ENCODE results near the gene TENM3.

Gene TENM3

DNA sequence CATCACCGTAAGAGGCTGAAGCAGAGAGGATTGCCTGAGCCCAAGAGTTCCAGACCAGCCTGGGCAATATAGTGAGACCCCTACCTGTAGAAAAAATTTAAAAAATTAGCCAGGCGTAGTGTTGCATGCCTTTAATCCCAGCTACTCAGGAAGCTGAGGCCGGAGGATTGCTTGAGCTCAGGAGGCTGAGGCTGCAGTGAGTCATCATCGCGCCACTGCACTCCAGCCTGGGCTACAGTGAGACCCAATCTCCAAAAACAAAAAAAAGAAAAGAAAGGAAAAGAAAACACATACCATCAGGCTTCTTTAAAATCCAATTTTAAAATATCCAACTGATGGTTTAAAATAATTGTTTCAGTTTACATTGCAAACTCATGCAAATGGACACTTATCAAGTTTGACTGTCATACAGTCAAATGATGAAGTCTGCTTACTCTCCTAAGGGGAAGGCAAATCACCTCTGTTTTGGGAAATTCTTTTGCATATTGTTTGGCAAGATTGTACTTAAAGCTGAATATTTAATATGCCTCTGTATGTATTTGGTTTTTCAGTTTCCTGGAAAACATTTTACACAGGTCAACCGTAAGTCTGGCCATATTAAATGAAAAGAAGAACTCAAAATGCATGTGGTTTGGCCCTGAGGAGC, 23.7 kb upstream of the TENM3 start:
- no peaks in the 10 kb centered on the region for H3K4me1 ChIP-seq (ENCODE audit: insufficient read depth, poor library complexity, severe bottlenecking)
- ATAC-seq (ENCODE audit: low read depth) = no peak
- no peaks in the 10 kb centered on the region for H3K9me3 ChIP-seq (ENCODE audit: severe bottlenecking)
- TF ChIP-seq, protein P1, sequence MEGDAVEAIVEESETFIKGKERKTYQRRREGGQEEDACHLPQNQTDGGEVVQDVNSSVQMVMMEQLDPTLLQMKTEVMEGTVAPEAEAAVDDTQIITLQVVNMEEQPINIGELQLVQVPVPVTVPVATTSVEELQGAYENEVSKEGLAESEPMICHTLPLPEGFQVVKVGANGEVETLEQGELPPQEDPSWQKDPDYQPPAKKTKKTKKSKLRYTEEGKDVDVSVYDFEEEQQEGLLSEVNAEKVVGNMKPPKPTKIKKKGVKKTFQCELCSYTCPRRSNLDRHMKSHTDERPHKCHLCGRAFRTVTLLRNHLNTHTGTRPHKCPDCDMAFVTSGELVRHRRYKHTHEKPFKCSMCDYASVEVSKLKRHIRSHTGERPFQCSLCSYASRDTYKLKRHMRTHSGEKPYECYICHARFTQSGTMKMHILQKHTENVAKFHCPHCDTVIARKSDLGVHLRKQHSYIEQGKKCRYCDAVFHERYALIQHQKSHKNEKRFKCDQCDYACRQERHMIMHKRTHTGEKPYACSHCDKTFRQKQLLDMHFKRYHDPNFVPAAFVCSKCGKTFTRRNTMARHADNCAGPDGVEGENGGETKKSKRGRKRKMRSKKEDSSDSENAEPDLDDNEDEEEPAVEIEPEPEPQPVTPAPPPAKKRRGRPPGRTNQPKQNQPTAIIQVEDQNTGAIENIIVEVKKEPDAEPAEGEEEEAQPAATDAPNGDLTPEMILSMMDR (IDR thresholded peaks at IDR 0.05; ENCODE audit: poor library complexity, severe bottlenecking) = no peak
- H3K4me3 ChIP-seq (ENCODE audit: severe bottlenecking) = no peak overlapping the region
- no peak for DNase-seq (ENCODE audit: low spot score)
- H3K27me3 ChIP-seq (ENCODE audit: insufficient read depth, poor library complexity, severe bottlenecking) = no peaks in the 10 kb centered on the region
- no peaks in the 10 kb centered on the region for H3K36me3 ChIP-seq (ENCODE audit: low read depth)
- H3K27ac ChIP-seq (ENCODE audit: poor library complexity, severe bottlenecking) = no peak overlapping the region

DNA sequence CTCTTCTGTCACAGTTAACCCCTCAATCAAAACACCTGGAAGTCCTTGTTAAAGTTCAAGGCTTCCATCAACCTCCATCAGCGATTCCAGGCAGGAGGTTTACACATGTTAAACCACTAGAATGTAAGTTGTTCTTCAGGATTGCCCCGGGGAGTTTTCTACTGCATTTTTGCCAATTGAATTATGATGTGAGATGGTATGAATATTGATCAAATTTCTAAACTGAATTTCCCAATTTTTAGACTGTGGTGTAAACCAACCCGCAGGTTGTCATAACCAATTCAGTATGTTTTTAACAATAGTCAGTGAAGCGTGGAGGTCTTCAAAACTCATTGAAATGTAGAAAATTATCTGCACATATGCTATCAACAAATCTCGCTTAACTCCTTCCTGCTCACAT, 21.2 kb upstream of the TENM3 start:
- Histone ChIP-seq H3K36me3 (ENCODE audit: low read depth) (no peaks in the 10 kb centered on the region), H3K27ac (ENCODE audit: poor library complexity, severe bottlenecking) (no peak overlapping the region), H3K4me3 (ENCODE audit: severe bottlenecking) (no peak overlapping the region), H3K9me3 (ENCODE audit: severe bottlenecking) (no peaks in the 10 kb centered on the region), H3K27me3 (ENCODE audit: insufficient read depth, poor library complexity, severe bottlenecking) (no peaks in the 10 kb centered on the region), H3K4me1 (ENCODE audit: insufficient read depth, poor library complexity, severe bottlenecking) (no peaks in the 10 kb centered on the region)
- no peak for DNase-seq (ENCODE audit: low spot score)
- TF ChIP-seq, protein P1 (IDR thresholded peaks at IDR 0.05; ENCODE audit: poor library complexity, severe bottlenecking) = no peak
- no peak for ATAC-seq (ENCODE audit: low read depth)

DNA sequence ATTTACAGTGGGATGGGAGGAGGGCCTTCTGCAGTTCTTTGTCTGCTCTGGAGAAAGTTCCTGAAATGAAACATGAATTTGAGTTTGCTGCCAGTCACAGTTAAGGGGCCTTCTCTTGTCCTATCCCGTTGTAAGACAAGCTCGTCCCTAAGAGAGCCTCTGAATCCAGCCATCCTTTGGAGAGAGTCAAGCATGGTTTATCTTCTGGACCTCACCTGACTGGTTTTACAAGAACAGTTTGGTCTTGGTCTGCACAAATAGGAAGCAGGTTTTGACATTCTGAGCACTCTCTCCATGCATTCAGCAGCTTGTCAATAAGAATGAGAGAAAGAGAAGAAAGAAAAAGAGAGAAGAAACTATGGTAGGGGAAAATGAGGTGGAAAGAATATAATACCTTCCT, 20.4 kb upstream of the TENM3 start:
- H3K27ac ChIP-seq (ENCODE audit: poor library complexity, severe bottlenecking) = no peak overlapping the region
- no peaks in the 10 kb centered on the region for H3K36me3 ChIP-seq (ENCODE audit: low read depth)
- DNase-seq (ENCODE audit: low spot score) (no peak), ATAC-seq (ENCODE audit: low read depth) (no peak)
- H3K4me1 ChIP-seq (ENCODE audit: insufficient read depth, poor library complexity, severe bottlenecking) = no peaks in the 10 kb centered on the region
- TF ChIP-seq, protein P1 (IDR thresholded peaks at IDR 0.05; ENCODE audit: poor library complexity, severe bottlenecking) = no peak
- H3K4me3 ChIP-seq (ENCODE audit: severe bottlenecking) = no peak overlapping the region
- H3K9me3 ChIP-seq (ENCODE audit: severe bottlenecking) = no peaks in the 10 kb centered on the region
- no peaks in the 10 kb centered on the region for H3K27me3 ChIP-seq (ENCODE audit: insufficient read depth, poor library complexity, severe bottlenecking)

DNA sequence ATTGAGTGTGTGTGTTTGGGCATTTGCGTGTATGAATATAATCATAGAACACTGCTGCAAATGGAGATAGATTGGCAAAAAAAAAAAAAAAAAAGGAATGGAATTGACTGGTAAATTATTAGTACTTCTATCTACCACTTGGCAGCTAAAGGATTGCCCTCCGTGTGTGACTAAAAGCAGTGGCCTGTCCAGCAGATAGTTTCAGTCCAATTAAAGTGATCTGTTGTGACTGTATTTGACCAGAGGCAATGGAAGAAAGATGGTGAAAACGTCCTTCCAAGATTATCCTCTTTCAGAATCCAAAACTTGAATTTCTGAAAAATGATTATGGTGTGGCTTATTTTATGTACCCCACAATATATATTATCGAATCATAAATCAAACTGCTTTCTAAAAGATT, 19.5 kb upstream of the TENM3 start:
- Histone ChIP-seq H3K36me3 (ENCODE audit: low read depth) (no peaks in the 10 kb centered on the region), H3K9me3 (ENCODE audit: severe bottlenecking) (no peaks in the 10 kb centered on the region), H3K27me3 (ENCODE audit: insufficient read depth, poor library complexity, severe bottlenecking) (no peaks in the 10 kb centered on the region), H3K4me1 (ENCODE audit: insufficient read depth, poor library complexity, severe bottlenecking) (no peaks in the 10 kb centered on the region), H3K4me3 (ENCODE audit: severe bottlenecking) (no peak overlapping the region), H3K27ac (ENCODE audit: poor library complexity, severe bottlenecking) (no peak overlapping the region)
- ATAC-seq (ENCODE audit: low read depth) (no peak), DNase-seq (ENCODE audit: low spot score) (no peak)
- TF ChIP-seq, protein P1 (IDR thresholded peaks at IDR 0.05; ENCODE audit: poor library complexity, severe bottlenecking) = no peak

DNA sequence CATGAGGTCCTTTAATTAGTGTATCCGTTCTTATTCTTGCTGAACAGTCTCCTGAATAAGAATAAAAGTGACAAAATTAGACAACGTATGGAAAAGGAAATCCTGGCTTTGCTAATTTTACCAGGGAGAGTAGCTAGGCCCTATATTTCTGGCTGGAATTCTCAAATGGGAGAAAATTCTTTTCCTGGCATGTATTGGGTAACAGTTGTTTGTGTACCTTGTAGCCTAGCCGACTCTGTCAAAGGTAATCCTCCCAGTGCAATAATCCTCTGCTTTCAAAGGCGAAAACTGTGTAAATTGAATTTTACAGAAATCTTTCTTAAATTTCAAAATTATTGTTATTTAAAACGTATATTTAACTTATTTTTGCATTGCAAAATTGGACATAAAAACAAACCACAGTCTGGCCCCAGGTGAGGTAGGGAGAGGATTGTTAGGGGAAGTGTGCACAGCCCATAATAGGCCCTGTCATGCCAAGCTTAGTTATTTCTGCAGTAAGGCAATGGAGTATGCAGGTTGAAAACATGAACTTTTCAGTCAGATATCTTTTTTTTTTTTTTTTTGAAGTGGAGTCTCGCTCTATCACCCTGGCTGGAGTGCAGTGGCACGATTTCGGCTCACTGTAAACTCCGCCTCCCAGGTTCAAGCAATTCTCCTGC, 18.9 kb upstream of the TENM3 start:
- Histone ChIP-seq H3K27me3 (ENCODE audit: insufficient read depth, poor library complexity, severe bottlenecking) (no peaks in the 10 kb centered on the region), H3K4me1 (ENCODE audit: insufficient read depth, poor library complexity, severe bottlenecking) (no peaks in the 10 kb centered on the region), H3K27ac (ENCODE audit: poor library complexity, severe bottlenecking) (no peak overlapping the region), H3K9me3 (ENCODE audit: severe bottlenecking) (no peaks in the 10 kb centered on the region), H3K36me3 (ENCODE audit: low read depth) (no peaks in the 10 kb centered on the region), H3K4me3 (ENCODE audit: severe bottlenecking) (no peak overlapping the region)
- no peak for ATAC-seq (ENCODE audit: low read depth)
- no peak for DNase-seq (ENCODE audit: low spot score)
- TF ChIP-seq, protein P1 (IDR thresholded peaks at IDR 0.05; ENCODE audit: poor library complexity, severe bottlenecking) = no peak

Measured in RWPE2 (cell line).